Stimulated activated CD8-positive, alpha-beta memory T cell treated with anti-CD3 and anti-CD28 coated beads, Interleukin-12 subunit alpha, Interleukin-12 subunit beta, amount 100 ng/mL, for 24 hours (primary cell): Measurements from ENCODE around the gene CFH.
"Not testable (repeated sequence)": the region's sequence is repeated elsewhere in the genome, so short reads cannot be mapped to it uniquely, and the experiment has no call there.

Experiments used
- DNase-seq: peaks from one replicate; pipeline ENCODE4 v3.0.0-alpha.2; 2020; ENCODE audit errors: extremely low read depth

The CFH gene

GRCh38 chr1:196651637-196652215 lies at the start of gene CFH:
Gene CFH, plus strand, starts transcription at chr1:196652043. Its CDS starts 75 bp downstream, at chr1:196652118.
- no peak for DNase-seq

- DNase-seq = no peak
Measured at GRCh38 chr1:196603651-196604050, 48.2 kb upstream of the CFH start.

- DNase-seq = no peak
Measured at GRCh38 chr1:196607981-196608380, 43.9 kb upstream of the CFH start.

- DNase-seq = no peak
Measured at GRCh38 chr1:196608390-196609369, 43.2 kb upstream of the CFH start, which contains the start of gene KCNT2. Gene KCNT2, minus strand, starts transcription at chr1:196608440. Its CDS starts 131 bp downstream, at chr1:196608309.

- no peak for DNase-seq
Measured at GRCh38 chr1:196609370-196609737, 42.5 kb upstream of the CFH start.

- DNase-seq = no peak
Measured at GRCh38 chr1:196611873-196612272, 40.0 kb upstream of the CFH start.

- no peak for DNase-seq
Measured at GRCh38 chr1:196619721-196620120, 32.1 kb upstream of the CFH start.

GRCh38 chr1:196623079-196623478 lies 28.8 kb upstream of the CFH start:
- no peak for DNase-seq

- DNase-seq = no peak
Measured at GRCh38 chr1:196628838-196629237, 23.0 kb upstream of the CFH start.

GRCh38 chr1:196637606-196638005 lies 14.2 kb upstream of the CFH start:
- DNase-seq = no peak

- no peak for DNase-seq
Measured at GRCh38 chr1:196638466-196638865, 13.4 kb upstream of the CFH start.

- not testable (repeated sequence) for DNase-seq
Measured at GRCh38 chr1:196639291-196639690, 12.6 kb upstream of the CFH start.

GRCh38 chr1:196640976-196641375 lies 10.9 kb upstream of the CFH start:
- DNase-seq = no peak

GRCh38 chr1:196649990-196650389 lies 1.9 kb upstream of the CFH start:
- DNase-seq = no peak

- no peak for DNase-seq
Measured at GRCh38 chr1:196650403-196650802, 1.4 kb upstream of the CFH start.

- no peak for DNase-seq
Measured at GRCh38 chr1:196651079-196651478, 764 bp upstream of the CFH start.

GRCh38 chr1:196654271-196654670 lies 2.4 kb downstream of the CFH start:
- no peak for DNase-seq

GRCh38 chr1:196655071-196655470 lies 3.2 kb downstream of the CFH start:
- DNase-seq = no peak

- no peak for DNase-seq
Measured at GRCh38 chr1:196655494-196655893, 3.7 kb downstream of the CFH start.

- DNase-seq = no peak
Measured at GRCh38 chr1:196659471-196659870, 7.6 kb downstream of the CFH start.

GRCh38 chr1:196660272-196660671 lies 8.4 kb downstream of the CFH start:
- no peak for DNase-seq

- no peak for DNase-seq
Measured at GRCh38 chr1:196660852-196661251, 9.0 kb downstream of the CFH start.

- DNase-seq = no peak
Measured at GRCh38 chr1:196661345-196661744, 9.5 kb downstream of the CFH start.
